Subcutaneous abdominal adipose tissue (tissue), 5 donors: Measurements from ENCODE around the gene MAMDC2.
A peak's percentile ranks its signal among the peaks of the same experiment; 100 is the strongest.

Source experiments
- H3K27ac ChIP-seq: one replicate; pipeline ENCODE4 v1.7.0; 2013; ENCODE audit warnings: low read depth, mild to moderate bottlenecking, inconsistent platforms, low read length, moderate library complexity
- H3K27me3 ChIP-seq, 5 donors: one replicate each; pipeline ENCODE4 v1.7.0; 2013; ENCODE audit warnings: low read length in 5 of 5, inconsistent platforms in 1 of 5; ENCODE audit not compliant: control insufficient read depth in 5 of 5, insufficient read depth in 4 of 5
- H3K36me3 ChIP-seq, 5 donors: one replicate each; pipeline ENCODE4 v1.7.0; 2013; ENCODE audit warnings: low read length in 5 of 5; ENCODE audit not compliant: control insufficient read depth in 5 of 5, insufficient read depth in 5 of 5
- H3K4me1 ChIP-seq, 5 donors: one replicate each; pipeline ENCODE4 v1.7.0; 2013; ENCODE audit warnings: low read length in 5 of 5, mild to moderate bottlenecking in 3 of 5, moderate library complexity in 1 of 5; ENCODE audit not compliant: control insufficient read depth in 5 of 5, insufficient read depth in 5 of 5
- H3K4me3 ChIP-seq, 5 donors: one replicate each; pipeline ENCODE4 v1.7.0; 2013; ENCODE audit warnings: low read length in 5 of 5, low read depth in 1 of 5
- H3K9ac ChIP-seq, 5 donors: one replicate each; pipeline ENCODE4 v1.7.0; 2013; ENCODE audit warnings: low read length in 5 of 5, mild to moderate bottlenecking in 4 of 5, moderate library complexity in 3 of 5
- H3K9me3 ChIP-seq, 5 donors: one replicate each; pipeline ENCODE4 v1.7.0; 2013; ENCODE audit warnings: low read length in 5 of 5; ENCODE audit not compliant: control insufficient read depth in 5 of 5
- donor health status: healthy.
- donor health status: healthy.
- donor health status: healthy.
- donor health status: healthy.
- donor health status: healthy.

The MAMDC2 gene, protein sequence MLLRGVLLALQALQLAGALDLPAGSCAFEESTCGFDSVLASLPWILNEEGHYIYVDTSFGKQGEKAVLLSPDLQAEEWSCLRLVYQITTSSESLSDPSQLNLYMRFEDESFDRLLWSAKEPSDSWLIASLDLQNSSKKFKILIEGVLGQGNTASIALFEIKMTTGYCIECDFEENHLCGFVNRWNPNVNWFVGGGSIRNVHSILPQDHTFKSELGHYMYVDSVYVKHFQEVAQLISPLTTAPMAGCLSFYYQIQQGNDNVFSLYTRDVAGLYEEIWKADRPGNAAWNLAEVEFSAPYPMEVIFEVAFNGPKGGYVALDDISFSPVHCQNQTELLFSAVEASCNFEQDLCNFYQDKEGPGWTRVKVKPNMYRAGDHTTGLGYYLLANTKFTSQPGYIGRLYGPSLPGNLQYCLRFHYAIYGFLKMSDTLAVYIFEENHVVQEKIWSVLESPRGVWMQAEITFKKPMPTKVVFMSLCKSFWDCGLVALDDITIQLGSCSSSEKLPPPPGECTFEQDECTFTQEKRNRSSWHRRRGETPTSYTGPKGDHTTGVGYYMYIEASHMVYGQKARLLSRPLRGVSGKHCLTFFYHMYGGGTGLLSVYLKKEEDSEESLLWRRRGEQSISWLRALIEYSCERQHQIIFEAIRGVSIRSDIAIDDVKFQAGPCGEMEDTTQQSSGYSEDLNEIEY

DNA sequence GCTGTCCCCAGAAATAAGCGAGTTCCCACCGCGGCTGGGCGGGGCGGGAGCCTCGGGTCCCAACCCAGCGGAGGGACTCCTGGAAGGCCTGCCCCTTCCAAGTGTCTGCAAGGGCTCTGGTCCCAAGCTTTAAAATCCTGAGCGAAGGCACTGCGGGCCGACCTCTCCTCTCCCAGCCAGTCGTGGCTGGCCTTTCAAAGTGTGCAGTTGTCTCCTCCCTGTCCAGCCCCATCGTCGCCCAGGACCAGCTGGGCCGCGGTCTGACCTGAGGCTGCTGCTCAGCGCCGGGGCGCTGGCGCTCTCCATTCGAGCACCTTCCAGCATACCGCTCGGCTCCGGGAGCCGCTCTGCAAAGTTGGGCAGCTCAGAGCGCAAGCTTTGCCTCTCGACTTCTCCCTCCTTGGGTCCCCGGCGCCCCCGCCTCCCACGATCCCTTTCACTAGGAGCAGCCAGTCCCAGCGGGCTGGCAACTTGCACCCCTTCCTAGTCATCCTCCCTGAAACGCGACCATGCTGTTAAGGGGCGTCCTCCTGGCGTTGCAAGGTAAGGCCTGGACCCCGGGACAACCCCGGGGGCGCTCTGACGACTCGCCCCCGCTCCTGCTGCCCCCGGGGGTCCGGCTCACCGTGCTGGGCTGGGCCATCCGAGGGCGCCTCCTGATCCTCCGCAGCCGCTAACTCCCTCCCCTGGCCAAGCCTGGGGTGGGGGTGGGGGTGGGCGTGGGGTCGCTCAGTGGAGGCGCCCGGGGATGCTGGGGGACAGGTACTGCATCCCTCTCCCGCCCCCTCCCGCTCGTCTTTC, at the start of gene MAMDC2:
TSS of gene MAMDC2 (plus strand) at position 160 of the 801 bp plus-strand sequence. CDS start at position 510, 350 bp downstream.
- H3K9ac ChIP-seq: peak within 1 kb of the TSS in 3 of 5 donors; percentile 13 to 49 (median 28)

DNA sequence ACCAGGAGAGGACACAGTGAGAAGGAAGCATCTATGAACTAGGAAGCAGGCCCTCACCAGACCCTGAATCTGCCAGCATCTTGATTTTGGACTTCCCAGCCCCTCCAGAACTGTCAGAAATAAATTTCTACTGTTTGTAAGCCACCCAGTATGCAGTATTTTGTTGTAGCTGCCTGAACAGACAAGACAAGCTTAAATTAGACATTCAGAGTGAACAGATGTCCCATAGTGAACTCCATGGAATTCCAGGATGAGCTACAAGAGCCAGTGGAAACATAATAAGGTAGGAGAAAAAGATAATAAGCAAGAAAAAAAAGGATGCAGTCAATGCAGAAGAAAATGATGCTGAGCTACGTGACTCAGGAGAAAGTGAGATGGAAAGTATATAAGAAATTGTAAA, 47.8 kb upstream of the MAMDC2 start:
- H3K27me3 ChIP-seq: no peaks in the 10 kb centered on the region
- H3K27ac ChIP-seq: no peak overlapping the region
- H3K9me3 ChIP-seq: no peaks in the 10 kb centered on the region
- peaks cover 0 to 14% (median 9%) of the 10 kb centered on the region in 5 donors for H3K4me1 ChIP-seq
- no peak overlapping the region for H3K4me3 ChIP-seq
- no peaks in the 10 kb centered on the region for H3K36me3 ChIP-seq
- H3K9ac ChIP-seq: no peak overlapping the region

More for the DNA sequence above, at the start of gene MAMDC2:
- no peaks in the 10 kb centered on the region for H3K36me3 ChIP-seq
- H3K4me1 ChIP-seq: peaks cover 3 to 39% (median 27%) of the 10 kb centered on the region in 5 donors
- H3K27ac ChIP-seq: peak within 1 kb of the TSS; percentile 23
- H3K9me3 ChIP-seq: no peaks in the 10 kb centered on the region
- H3K4me3 ChIP-seq: peak within 1 kb of the TSS; percentile 64 to 70 (median 67)
- peaks cover 6 to 20% (median 16%) of the 10 kb centered on the region in 5 donors for H3K27me3 ChIP-seq

DNA sequence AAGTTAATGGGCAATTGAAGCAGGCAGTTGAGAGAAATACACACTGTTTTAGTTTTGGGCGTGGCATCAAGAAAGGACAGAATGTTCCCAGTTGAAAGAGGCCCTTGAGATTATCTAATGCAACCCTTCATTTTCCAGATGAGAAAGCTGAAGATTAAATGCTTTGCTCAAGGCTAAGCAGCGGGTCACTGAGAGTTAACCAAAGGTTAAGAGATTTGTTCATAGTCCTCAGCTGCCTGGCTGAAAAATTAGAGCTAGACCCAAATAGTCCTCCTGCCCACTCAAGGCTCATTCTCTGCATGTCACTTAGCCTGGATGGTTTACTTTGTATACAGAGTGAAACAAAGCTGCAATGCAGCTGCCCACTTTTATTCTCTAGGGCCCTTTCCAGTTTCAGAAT, 46.7 kb upstream of the MAMDC2 start:
- Histone ChIP-seq H3K27me3 (no peaks in the 10 kb centered on the region), H3K9me3 (no peaks in the 10 kb centered on the region), H3K9ac (no peak overlapping the region), H3K4me1 (peaks cover 0 to 14% (median 9%) of the 10 kb centered on the region in 5 donors), H3K36me3 (no peaks in the 10 kb centered on the region), H3K4me3 (no peak overlapping the region), H3K27ac (no peak overlapping the region)

DNA sequence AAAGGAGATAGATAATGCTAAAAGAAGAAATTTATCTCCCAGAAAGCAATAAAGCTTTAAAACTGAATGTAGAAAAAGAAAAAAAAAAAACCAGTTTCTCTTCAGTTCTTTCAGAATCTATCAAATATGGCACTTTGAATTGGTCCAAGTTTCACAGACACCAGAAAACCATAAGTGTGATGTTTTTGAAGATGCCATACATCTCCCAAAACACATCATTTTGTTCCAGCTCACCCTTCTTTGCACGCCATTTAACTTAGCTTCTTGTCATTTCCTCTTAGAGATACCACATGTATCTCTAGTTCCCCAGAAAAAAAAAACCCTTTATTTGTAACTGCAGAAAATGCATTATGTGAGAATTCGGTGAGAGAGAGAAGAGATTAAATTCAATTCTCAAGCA, 46.1 kb upstream of the MAMDC2 start:
- Histone ChIP-seq H3K9ac (no peak overlapping the region), H3K36me3 (no peaks in the 10 kb centered on the region), H3K4me1 (peaks cover 0 to 14% (median 9%) of the 10 kb centered on the region in 5 donors), H3K4me3 (no peak overlapping the region), H3K27ac (no peak overlapping the region), H3K27me3 (no peaks in the 10 kb centered on the region), H3K9me3 (no peaks in the 10 kb centered on the region)

DNA sequence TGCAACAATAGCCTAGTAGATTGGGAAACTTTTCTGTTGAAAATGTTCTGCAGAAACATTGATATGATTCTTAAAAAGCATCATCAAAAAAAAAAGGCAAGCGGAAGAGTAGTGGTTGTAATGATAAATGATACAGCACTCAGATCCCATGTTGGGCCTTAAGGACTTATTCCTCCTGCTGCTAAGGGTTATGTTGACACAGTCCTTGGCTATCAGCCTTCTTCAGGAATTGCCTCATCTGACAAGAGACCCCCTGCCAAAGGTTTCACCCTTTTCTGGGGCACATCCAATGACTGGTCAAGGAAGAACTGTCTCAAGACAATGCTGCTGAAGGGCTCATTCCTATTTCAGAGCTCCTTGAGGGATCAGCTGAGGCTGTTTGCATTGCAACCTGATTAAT, 44.3 kb upstream of the MAMDC2 start:
- H3K4me3 ChIP-seq: no peak overlapping the region
- H3K9me3 ChIP-seq: no peaks in the 10 kb centered on the region
- no peak overlapping the region for H3K27ac ChIP-seq
- H3K27me3 ChIP-seq: no peaks in the 10 kb centered on the region
- H3K4me1 ChIP-seq: peaks cover 0 to 14% (median 9%) of the 10 kb centered on the region in 5 donors
- H3K9ac ChIP-seq: no peak overlapping the region
- no peaks in the 10 kb centered on the region for H3K36me3 ChIP-seq

DNA sequence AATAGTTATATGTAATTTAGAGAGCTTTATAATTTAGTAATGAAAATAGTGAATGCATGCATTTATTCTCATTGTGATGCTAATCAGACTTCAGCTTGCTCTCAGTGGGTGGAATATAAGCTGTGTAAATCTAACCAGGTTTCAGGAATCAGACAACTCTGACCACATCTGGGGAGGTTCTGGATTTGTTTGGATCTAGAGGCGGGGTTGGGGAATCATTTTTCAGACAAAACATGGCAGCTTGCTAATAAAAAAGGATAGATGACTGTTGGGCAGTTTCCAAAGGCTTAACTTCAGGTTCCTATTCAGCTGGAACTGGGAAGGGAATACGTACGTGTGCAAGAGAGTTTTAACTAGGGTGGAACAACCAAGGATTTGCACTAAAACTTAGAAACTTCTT, 43.2 kb upstream of the MAMDC2 start:
- H3K36me3 ChIP-seq: no peaks in the 10 kb centered on the region
- H3K9me3 ChIP-seq: no peaks in the 10 kb centered on the region
- H3K27ac ChIP-seq: no peak overlapping the region
- H3K9ac ChIP-seq: no peak overlapping the region
- no peaks in the 10 kb centered on the region for H3K27me3 ChIP-seq
- H3K4me1 ChIP-seq: peaks cover 0 to 14% (median 9%) of the 10 kb centered on the region in 5 donors
- H3K4me3 ChIP-seq: no peak overlapping the region

DNA sequence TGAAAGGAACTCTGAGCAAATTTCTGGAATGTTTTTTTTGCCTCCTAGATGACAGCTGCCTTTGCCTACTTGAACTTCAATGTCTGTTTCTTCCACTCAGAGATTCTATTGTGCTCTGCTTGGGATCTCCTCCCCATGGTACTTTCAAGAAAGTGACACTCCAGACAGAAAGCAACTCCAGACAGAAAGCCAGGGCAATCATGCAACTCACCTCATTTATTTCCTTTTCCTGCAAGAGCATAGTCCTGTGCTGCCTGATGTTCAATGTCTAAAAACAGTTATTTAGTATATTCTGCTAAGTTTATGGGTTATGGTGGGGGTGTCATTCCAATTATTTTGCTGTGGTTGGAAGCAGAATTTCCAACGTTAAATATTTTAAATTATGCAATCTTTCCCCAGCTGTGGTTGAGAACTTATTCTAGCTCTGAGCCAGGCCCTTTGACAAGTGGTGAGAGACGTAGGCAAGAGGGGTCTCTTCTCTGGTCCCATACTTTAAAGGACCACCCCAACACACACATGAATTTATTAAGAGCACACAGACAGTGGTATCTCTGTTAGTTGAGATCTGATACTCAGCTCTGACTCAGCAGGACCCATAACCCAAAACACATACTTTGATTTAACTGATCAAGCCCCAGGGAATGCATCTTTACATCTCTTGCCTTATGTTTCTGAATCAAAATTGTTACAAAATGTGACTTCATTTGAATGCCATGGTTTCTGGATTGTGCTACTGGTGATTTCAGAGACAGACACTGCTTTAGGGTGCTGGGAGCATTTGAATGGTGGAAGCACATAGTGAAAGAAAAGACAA, 39.5 kb upstream of the MAMDC2 start:
- no peak overlapping the region for H3K9ac ChIP-seq
- no peaks in the 10 kb centered on the region for H3K27me3 ChIP-seq
- no peaks in the 10 kb centered on the region for H3K36me3 ChIP-seq
- H3K27ac ChIP-seq: no peak overlapping the region
- no peak overlapping the region for H3K4me3 ChIP-seq
- no peaks in the 10 kb centered on the region for H3K4me1 ChIP-seq
- no peaks in the 10 kb centered on the region for H3K9me3 ChIP-seq

DNA sequence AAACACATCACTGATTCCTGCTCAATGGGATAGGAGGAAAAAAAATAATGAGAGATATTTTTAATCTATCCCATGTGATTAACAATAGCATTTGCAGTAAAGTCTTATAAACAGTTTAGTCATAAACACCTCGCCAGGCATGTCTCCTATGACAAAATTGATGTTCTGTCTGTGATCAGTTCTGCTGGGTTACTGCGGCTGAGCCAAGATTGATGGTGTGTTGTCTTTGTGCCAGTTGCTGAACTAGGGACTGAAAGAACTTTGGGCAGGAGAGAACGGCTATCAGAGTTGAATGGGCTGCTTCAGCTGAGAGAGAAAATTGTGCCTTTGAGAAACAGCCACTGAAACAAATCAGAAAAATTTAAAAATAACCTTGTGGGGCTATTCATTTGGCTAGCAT, 37.3 kb upstream of the MAMDC2 start:
- no peak overlapping the region for H3K9ac ChIP-seq
- H3K36me3 ChIP-seq: no peaks in the 10 kb centered on the region
- no peaks in the 10 kb centered on the region for H3K9me3 ChIP-seq
- H3K27ac ChIP-seq: no peak overlapping the region
- no peaks in the 10 kb centered on the region for H3K4me1 ChIP-seq
- H3K27me3 ChIP-seq: no peaks in the 10 kb centered on the region
- H3K4me3 ChIP-seq: no peak overlapping the region

DNA sequence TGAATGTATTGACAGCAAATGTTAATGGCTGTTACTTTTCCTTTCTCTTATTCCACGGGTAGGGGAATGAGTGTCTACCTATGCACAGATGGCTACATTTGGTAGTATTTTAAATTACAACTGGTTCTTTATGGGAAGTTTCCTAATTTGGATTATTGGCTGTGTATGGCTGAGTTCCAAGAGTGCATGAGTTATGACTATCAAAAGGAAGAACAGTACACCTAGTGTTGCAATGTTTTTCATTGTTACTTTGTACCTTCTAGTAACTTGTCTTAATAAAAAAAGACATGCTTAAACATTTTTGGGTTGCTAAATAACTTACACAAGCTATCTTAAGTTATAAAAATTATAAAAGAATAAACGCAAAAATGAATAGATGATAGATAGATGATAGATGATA, 35.8 kb upstream of the MAMDC2 start:
- no peaks in the 10 kb centered on the region for H3K4me1 ChIP-seq
- H3K36me3 ChIP-seq: no peaks in the 10 kb centered on the region
- H3K27me3 ChIP-seq: no peaks in the 10 kb centered on the region
- no peaks in the 10 kb centered on the region for H3K9me3 ChIP-seq
- H3K9ac ChIP-seq: no peak overlapping the region
- H3K27ac ChIP-seq: no peak overlapping the region
- H3K4me3 ChIP-seq: no peak overlapping the region
